Measurements from ENCODE around the gene WDR90.

GRCh38 chr16:651844-652243 is 2.7 kb downstream of the WDR90 start:
- TF ChIP-seq POLR2AphosphoS5 (IDR thresholded peaks at IDR 0.05; ENCODE audit: low read depth) (no peak), EZH2 (IDR thresholded peaks at IDR 0.05; ENCODE audit: low read depth, unreplicated experiment) (no peak), CTCF (conservative IDR thresholded peaks at IDR 0.05; ENCODE audit: low read depth in 2 of 2) (no peak), EZH2phosphoT487 (IDR thresholded peaks at IDR 0.05; ENCODE audit: unreplicated experiment) (no peak), REST (IDR thresholded peaks at IDR 0.05; ENCODE audit: unreplicated experiment) (no peak), ZNF331 (CRISPR knock-in tag; IDR thresholded peaks at IDR 0.05; ENCODE audit: low read depth) (no peak), ZNF462 (CRISPR knock-in tag; IDR thresholded peaks at IDR 0.05) (no peak), JUNB (IDR thresholded peaks at IDR 0.05; ENCODE audit: unreplicated experiment) (no peak), STAT1 (IDR thresholded peaks at IDR 0.05; ENCODE audit: unreplicated experiment) (no peak)
